HepG2 (cell line): ENCODE data around the gene SGMS1. TPM values are rescaled to one million over a fixed set of nuclear protein-coding genes. Genes with fewer than 3 reads are reported as not detected.

Experiments used
- AHR ChIP-seq: IDR thresholded peaks from 2 replicates; pipeline ENCODE4 v1.6.1; 2018; ENCODE audit warnings: missing genetic modification reagents, missing compliant biosample characterization
- CREB1 ChIP-seq, 2 experiments: fragments of 450-650 bp in 1 of 2; IDR thresholded peaks; 2 replicates each; pipeline ENCODE4 v1.6.1; 2016 to 2017; ENCODE audit warnings: control low read depth in 1 of 2, mild to moderate bottlenecking in 1 of 2, missing compliant biosample characterization in 1 of 2, missing genetic modification characterization in 1 of 2
- FLYWCH1 ChIP-seq: sonication (generic); formaldehyde crosslinking; IDR thresholded peaks from 2 replicates; pipeline ENCODE4 v1.8.1; 2023; ENCODE audit warnings: mild to moderate bottlenecking, missing genetic modification reagents
- FOXO1 ChIP-seq: sonication (generic); formaldehyde crosslinking; IDR thresholded peaks from 2 replicates; pipeline ENCODE4 v1.4.0; 2020; ENCODE audit warnings: missing genetic modification reagents
- GATAD2A ChIP-seq: IDR thresholded peaks from 2 replicates; pipeline ENCODE4 v1.6.1; 2016
- JARID2 ChIP-seq: sonication (generic); formaldehyde crosslinking; IDR thresholded peaks from 2 replicates; pipeline ENCODE4 v1.8.1; 2023; ENCODE audit warnings: missing genetic modification reagents, inconsistent platforms; ENCODE audit not compliant: insufficient replicate concordance
- KLF15 ChIP-seq: sonication (generic); formaldehyde crosslinking; IDR thresholded peaks from 2 replicates; pipeline ENCODE4 v1.8.1; 2023; ENCODE audit warnings: borderline replicate concordance, mild to moderate bottlenecking, inconsistent platforms, missing genetic modification reagents, mixed read lengths
- KLF16 ChIP-seq, 2 experiments: sonication (generic) in 1 of 2; formaldehyde crosslinking in 1 of 2; IDR thresholded peaks; 2 replicates each; pipeline versions ENCODE4 v1.6.1 to v1.8.0; 2016 to 2023; ENCODE audit warnings: missing genetic modification reagents in 2 of 2, missing compliant biosample characterization in 1 of 2
- MIXL1 ChIP-seq: IDR thresholded peaks from 2 replicates; pipeline ENCODE4 v1.6.1; 2016
- RFX3 ChIP-seq: IDR thresholded peaks from 2 replicates; pipeline ENCODE4 v1.6.1; 2016; ENCODE audit warnings: missing biosample characterization, missing genetic modification reagents
- RXRB ChIP-seq: IDR thresholded peaks from 2 replicates; pipeline ENCODE4 v1.6.1; 2016; ENCODE audit warnings: borderline replicate concordance, missing genetic modification reagents, missing compliant biosample characterization
- SIX1 ChIP-seq: sonication (generic); formaldehyde crosslinking; IDR thresholded peaks from 2 replicates; pipeline ENCODE4 v1.4.0; 2020; ENCODE audit warnings: missing genetic modification reagents, borderline replicate concordance
- SP4 ChIP-seq: sonication (generic); formaldehyde crosslinking; IDR thresholded peaks from 2 replicates; pipeline ENCODE4 v1.8.1; 2023; ENCODE audit warnings: mild to moderate bottlenecking, missing genetic modification reagents
- SRY ChIP-seq: sonication (generic); formaldehyde crosslinking; IDR thresholded peaks from 2 replicates; pipeline ENCODE4 v1.8.0; 2022; ENCODE audit warnings: mild to moderate bottlenecking, missing genetic modification reagents
- TAF1 ChIP-seq: sonication (generic); formaldehyde crosslinking; IDR thresholded peaks from 2 replicates; pipeline ENCODE4 v1.4.0; 2020; ENCODE audit warnings: missing genetic modification reagents
- THAP11 ChIP-seq: IDR thresholded peaks from 2 replicates; pipeline ENCODE4 v1.6.1; 2016; ENCODE audit warnings: missing biosample characterization, missing genetic modification reagents
- ZC3H4 ChIP-seq: sonication (generic); formaldehyde crosslinking; IDR thresholded peaks from 2 replicates; pipeline ENCODE4 v1.4.0; 2020; ENCODE audit warnings: missing genetic modification reagents, borderline replicate concordance
- ZFP1 ChIP-seq: IDR thresholded peaks from 2 replicates; pipeline ENCODE4 v1.6.1; 2016
- ZNF225 ChIP-seq: sonication (generic); formaldehyde crosslinking; IDR thresholded peaks from 2 replicates; pipeline ENCODE4 v1.4.0; 2020; ENCODE audit warnings: mild to moderate bottlenecking, missing genetic modification reagents
- ZNF260 ChIP-seq: sonication (generic); formaldehyde crosslinking; IDR thresholded peaks from 2 replicates; pipeline ENCODE4 v1.4.0; 2020; ENCODE audit warnings: missing genetic modification reagents, low read depth, mild to moderate bottlenecking, borderline replicate concordance
- ZNF775 ChIP-seq: sonication (generic); formaldehyde crosslinking; IDR thresholded peaks from 2 replicates; pipeline ENCODE4 v1.4.0; 2020; ENCODE audit warnings: missing genetic modification reagents, mild to moderate bottlenecking, moderate library complexity, borderline replicate concordance
- ZNF878 ChIP-seq: sonication (generic); formaldehyde crosslinking; IDR thresholded peaks from 2 replicates; pipeline ENCODE4 v1.8.1; 2023; ENCODE audit warnings: mild to moderate bottlenecking, missing genetic modification reagents, moderate library complexity
- ZSCAN12 ChIP-seq: sonication (generic); formaldehyde crosslinking; IDR thresholded peaks from 2 replicates; pipeline ENCODE4 v1.9.0; 2021; ENCODE audit warnings: mild to moderate bottlenecking, missing genetic modification reagents
- polyA plus RNA-seq, 8 experiments: library from polyadenylated mRNA; depleted of rRNA in 3 of 8; stranded (reverse) in 7 of 8; unstranded in 1 of 8; fragments of >200 nt; fragmentation: Illumina TruSeq in 4 of 8; extraction: Trizol in 4 of 8; gene quantifications; 2 replicates each; pipeline versions ENCODE4 v1.2.1 to v1.2.3, GENCODE V29; 2011 to 2016; ENCODE audit warnings: low read depth in 4 of 8, missing spikeins in 1 of 8, mixed read lengths in 1 of 8; ENCODE audit not compliant: insufficient read depth in 1 of 8
- total RNA-seq, 5 experiments: library from RNA; depleted of rRNA; stranded (reverse); fragments of >200 nt; fragmentation: Illumina TruSeq; extraction: Trizol; gene quantifications; 2 replicates each; pipeline ENCODE4 v1.2.3, GENCODE V29; 2016; ENCODE audit warnings: low read depth in 1 of 5
- TF ChIP-seq, protein P1 (sequence below), 2 experiments: fragments of 450-650 bp in 1 of 2; sonication (generic) in 1 of 2; formaldehyde crosslinking in 1 of 2; IDR thresholded peaks; 2 replicates each; pipeline versions ENCODE4 v1.6.1 to v1.8.0; 2016 to 2022; ENCODE audit warnings: antibody characterized with exemption in 1 of 2, mild to moderate bottlenecking in 1 of 2, missing genetic modification reagents in 1 of 2

The SGMS1 gene
- total and polyA plus RNA-seq, 2 of the 13 experiments (the other 11 are each of a cell fraction or from before 2014, with no cell fraction given), result 6.5 to 15.1 TPM

DNA sequence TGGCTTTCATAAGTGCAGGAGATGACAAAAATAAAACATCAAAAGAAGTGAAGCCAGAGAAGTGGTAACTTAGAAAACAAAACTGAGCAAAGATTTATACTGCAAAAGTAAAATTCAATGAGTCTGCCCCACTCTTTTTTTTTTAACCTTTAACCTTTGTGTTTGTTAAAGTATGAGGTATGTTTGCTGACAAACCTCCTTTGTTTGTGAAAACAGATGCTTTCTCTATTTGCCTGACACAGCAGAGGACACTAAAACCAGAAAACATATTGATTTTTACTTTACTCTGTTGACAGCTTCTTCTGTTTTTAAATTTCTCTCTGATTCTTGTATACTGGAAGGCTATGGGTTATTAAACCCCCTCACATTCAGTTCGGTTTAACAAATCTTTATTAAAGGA, 57.6 kb downstream of the SGMS1 start (continued):
- TF ChIP-seq, protein P1, sequence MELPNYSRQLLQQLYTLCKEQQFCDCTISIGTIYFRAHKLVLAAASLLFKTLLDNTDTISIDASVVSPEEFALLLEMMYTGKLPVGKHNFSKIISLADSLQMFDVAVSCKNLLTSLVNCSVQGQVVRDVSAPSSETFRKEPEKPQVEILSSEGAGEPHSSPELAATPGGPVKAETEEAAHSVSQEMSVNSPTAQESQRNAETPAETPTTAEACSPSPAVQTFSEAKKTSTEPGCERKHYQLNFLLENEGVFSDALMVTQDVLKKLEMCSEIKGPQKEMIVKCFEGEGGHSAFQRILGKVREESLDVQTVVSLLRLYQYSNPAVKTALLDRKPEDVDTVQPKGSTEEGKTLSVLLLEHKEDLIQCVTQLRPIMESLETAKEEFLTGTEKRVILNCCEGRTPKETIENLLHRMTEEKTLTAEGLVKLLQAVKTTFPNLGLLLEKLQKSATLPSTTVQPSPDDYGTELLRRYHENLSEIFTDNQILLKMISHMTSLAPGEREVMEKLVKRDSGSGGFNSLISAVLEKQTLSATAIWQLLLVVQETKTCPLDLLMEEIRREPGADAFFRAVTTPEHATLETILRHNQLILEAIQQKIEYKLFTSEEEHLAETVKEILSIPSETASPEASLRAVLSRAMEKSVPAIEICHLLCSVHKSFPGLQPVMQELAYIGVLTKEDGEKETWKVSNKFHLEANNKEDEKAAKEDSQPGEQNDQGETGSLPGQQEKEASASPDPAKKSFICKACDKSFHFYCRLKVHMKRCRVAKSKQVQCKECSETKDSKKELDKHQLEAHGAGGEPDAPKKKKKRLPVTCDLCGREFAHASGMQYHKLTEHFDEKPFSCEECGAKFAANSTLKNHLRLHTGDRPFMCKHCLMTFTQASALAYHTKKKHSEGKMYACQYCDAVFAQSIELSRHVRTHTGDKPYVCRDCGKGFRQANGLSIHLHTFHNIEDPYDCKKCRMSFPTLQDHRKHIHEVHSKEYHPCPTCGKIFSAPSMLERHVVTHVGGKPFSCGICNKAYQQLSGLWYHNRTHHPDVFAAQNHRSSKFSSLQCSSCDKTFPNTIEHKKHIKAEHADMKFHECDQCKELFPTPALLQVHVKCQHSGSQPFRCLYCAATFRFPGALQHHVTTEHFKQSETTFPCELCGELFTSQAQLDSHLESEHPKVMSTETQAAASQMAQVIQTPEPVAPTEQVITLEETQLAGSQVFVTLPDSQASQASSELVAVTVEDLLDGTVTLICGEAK (IDR thresholded peaks at IDR 0.05), result no peak
- TF ChIP-seq, protein P1 (CRISPR knock-in tag; IDR thresholded peaks at IDR 0.05), result no peak
- TF ChIP-seq KLF16 (CRISPR knock-in tag; IDR thresholded peaks at IDR 0.05) (peak in 1 of 2 experiments; percentile 77; a peak in 1 of 4 replicates), JARID2 (CRISPR knock-in tag) (no peak), ZC3H4 (CRISPR knock-in tag) (no peak), SP4 (CRISPR knock-in tag) (no peak), ZSCAN12 (CRISPR knock-in tag) (no peak), ZNF775 (no peak), THAP11 (CRISPR knock-in tag) (no peak), ZNF260 (CRISPR knock-in tag) (no peak), FLYWCH1 (CRISPR knock-in tag) (no peak), FOXO1 (CRISPR knock-in tag) (peak; percentile 61; the same call in 1 of the 2 replicates), SRY (no peak), CREB1 (IDR thresholded peaks at IDR 0.05) (no peak), CREB1 (CRISPR knock-in tag; IDR thresholded peaks at IDR 0.05) (peak; percentile 37; the same call in 1 of the 2 replicates), TAF1 (no peak), SIX1 (peak; percentile 47; the same call in 1 of the 2 replicates), KLF15 (CRISPR knock-in tag) (no peak), MIXL1 (peak; percentile 92), RXRB (CRISPR knock-in tag) (peak; percentile 71), GATAD2A (CRISPR knock-in tag) (peak; percentile 87), AHR (CRISPR knock-in tag) (no peak), ZFP1 (CRISPR knock-in tag) (no peak), ZNF225 (CRISPR knock-in tag) (no peak), RFX3 (CRISPR knock-in tag) (no peak), ZNF878 (CRISPR knock-in tag) (0 out of 2 replicates have a peak, but pooled peaks have one; percentile 36)
